HEK293 (cell line): Measurements from ENCODE around the gene CCDC9B.

Experiments used
- EGR2 ChIP-seq: fragments of 450-650 bp; formaldehyde crosslinking; IDR thresholded peaks from 2 replicates; pipeline ENCODE4 v1.5.1; 2016; ENCODE audit warnings: low read depth, missing biosample characterization, missing genetic modification characterization
- HOXA7 ChIP-seq: sonication (generic); formaldehyde crosslinking; IDR thresholded peaks from 2 replicates; pipeline ENCODE4 v1.8.1; 2022; ENCODE audit warnings: missing genetic modification reagents, borderline replicate concordance
- KLF10 ChIP-seq: fragments of 450-650 bp; IDR thresholded peaks from 2 replicates; pipeline ENCODE4 v1.5.1; 2018; ENCODE audit warnings: missing biosample characterization, mild to moderate bottlenecking, missing genetic modification characterization
- OSR2 ChIP-seq: fragments of 450-650 bp; formaldehyde crosslinking; IDR thresholded peaks from 2 replicates; pipeline ENCODE4 v1.5.1; 2016; ENCODE audit warnings: missing biosample characterization, missing genetic modification characterization
- TCF7L2 ChIP-seq: IDR thresholded peaks from 2 replicates; pipeline ENCODE4 v1.6.1; 2011; ENCODE audit warnings: low read depth, mild to moderate bottlenecking, inconsistent platforms, low read length, moderate library complexity, borderline replicate concordance
- ZFP69B ChIP-seq: fragments of 450-650 bp; formaldehyde crosslinking; IDR thresholded peaks from 2 replicates; pipeline ENCODE4 v1.5.1; 2016; ENCODE audit warnings: missing biosample characterization, missing genetic modification characterization
- ZNF202 ChIP-seq: fragments of 450-650 bp; formaldehyde crosslinking; IDR thresholded peaks from 2 replicates; pipeline ENCODE4 v1.5.1; 2016; ENCODE audit warnings: missing biosample characterization, missing genetic modification characterization, borderline replicate concordance
- ZNF23 ChIP-seq: fragments of 450-650 bp; formaldehyde crosslinking; IDR thresholded peaks from 2 replicates; pipeline ENCODE4 v1.5.1; 2016; ENCODE audit warnings: missing biosample characterization, missing genetic modification characterization, borderline replicate concordance
- ZNF292 ChIP-seq: fragments of 450-650 bp; formaldehyde crosslinking; IDR thresholded peaks from 2 replicates; pipeline ENCODE4 v1.5.1; 2016; ENCODE audit warnings: low read depth, missing biosample characterization, missing genetic modification characterization, borderline replicate concordance
- ZNF521 ChIP-seq: fragments of 450-650 bp; formaldehyde crosslinking; IDR thresholded peaks from 2 replicates; pipeline ENCODE4 v1.5.1; 2017; ENCODE audit warnings: missing biosample characterization, mild to moderate bottlenecking, missing genetic modification characterization
- ZNF660 ChIP-seq: fragments of 450-650 bp; IDR thresholded peaks from 2 replicates; pipeline ENCODE4 v1.5.1; 2018; ENCODE audit warnings: missing biosample characterization, mild to moderate bottlenecking, missing genetic modification characterization
- ZNF664 ChIP-seq: fragments of 450-650 bp; formaldehyde crosslinking; IDR thresholded peaks from 2 replicates; pipeline ENCODE4 v1.5.1; 2016; ENCODE audit warnings: missing biosample characterization, missing genetic modification characterization
- ZNF768 ChIP-seq: fragments of 450-650 bp; formaldehyde crosslinking; IDR thresholded peaks from 2 replicates; pipeline ENCODE4 v1.5.1; 2018; ENCODE audit warnings: missing biosample characterization, mild to moderate bottlenecking, missing genetic modification characterization
- ZNF777 ChIP-seq: fragments of 450-650 bp; formaldehyde crosslinking; IDR thresholded peaks from 2 replicates; pipeline ENCODE4 v1.5.1; 2017; ENCODE audit warnings: missing biosample characterization, missing genetic modification characterization, borderline replicate concordance
- TF ChIP-seq, protein P1 (sequence below): fragments of 450-650 bp; formaldehyde crosslinking; IDR thresholded peaks from 2 replicates; pipeline ENCODE4 v1.5.1; 2016; ENCODE audit warnings: missing biosample characterization, missing genetic modification characterization, borderline replicate concordance
- TF ChIP-seq, protein P2 (sequence below): fragments of 450-650 bp; formaldehyde crosslinking; IDR thresholded peaks from 2 replicates; pipeline ENCODE4 v1.5.1; 2016; ENCODE audit warnings: missing biosample characterization, missing genetic modification characterization
- TF ChIP-seq, protein P3 (sequence below): fragments of 450-650 bp; formaldehyde crosslinking; IDR thresholded peaks from 2 replicates; pipeline ENCODE4 v1.5.1; 2016; ENCODE audit warnings: missing biosample characterization, missing genetic modification characterization, low read depth
- TF ChIP-seq, protein P4 (sequence below): fragments of 450-650 bp; formaldehyde crosslinking; IDR thresholded peaks from 2 replicates; pipeline ENCODE4 v1.5.1; 2016; ENCODE audit warnings: missing biosample characterization, missing genetic modification characterization
- TF ChIP-seq, protein P5 (sequence below): fragments of 450-650 bp; formaldehyde crosslinking; IDR thresholded peaks from 2 replicates; pipeline ENCODE4; 2016; ENCODE audit warnings: missing biosample characterization, missing genetic modification characterization
- TF ChIP-seq, protein P6 (sequence below): fragments of 450-650 bp; formaldehyde crosslinking; IDR thresholded peaks from 2 replicates; pipeline ENCODE4 v1.5.0; 2017; ENCODE audit warnings: missing biosample characterization, missing genetic modification characterization, borderline replicate concordance
- TF ChIP-seq, protein P7 (sequence below): fragments of 450-650 bp; formaldehyde crosslinking; IDR thresholded peaks from 2 replicates; pipeline ENCODE4 v1.5.1; 2017; ENCODE audit warnings: missing biosample characterization, missing genetic modification characterization

CCDC9B gene

DNA sequence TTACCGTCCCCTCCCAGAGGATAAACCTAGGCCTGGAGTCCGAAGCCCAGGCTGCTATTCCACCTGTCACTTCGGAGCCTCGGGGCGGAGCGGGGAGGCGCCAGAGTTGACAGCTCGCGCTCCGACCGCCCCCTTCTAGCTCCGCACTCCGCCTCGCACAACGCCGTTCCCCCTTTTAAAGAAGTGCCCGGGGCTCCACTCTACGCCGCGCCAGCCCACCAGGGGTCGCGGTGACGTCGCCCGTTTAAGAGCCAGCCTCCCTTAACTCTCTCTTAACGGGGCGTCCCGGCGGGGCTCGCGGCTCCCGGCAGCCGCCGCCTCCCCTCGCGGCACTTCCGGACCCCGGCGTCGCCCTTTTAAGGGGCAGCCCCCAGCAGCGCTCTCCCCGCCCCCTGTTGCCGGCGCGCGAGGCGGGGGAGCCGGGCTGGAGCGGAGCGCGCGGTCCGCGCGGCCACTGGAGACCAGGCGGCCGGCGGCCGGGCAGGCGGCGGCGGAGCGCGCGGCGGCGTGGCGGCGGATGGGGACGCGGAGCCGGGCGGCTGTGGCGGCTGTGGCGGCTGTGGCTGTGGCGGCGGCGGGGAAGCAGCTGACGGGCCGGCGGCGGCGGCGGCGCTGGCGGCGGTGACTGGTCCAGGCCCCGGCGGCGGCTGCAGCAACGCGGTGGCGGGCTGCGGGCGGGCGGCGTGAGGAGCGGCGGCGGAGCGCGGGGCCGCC, 17.3 kb downstream of the CCDC9B start, which contains the start of gene INAFM2 (continued):
- TF ChIP-seq, protein P1, sequence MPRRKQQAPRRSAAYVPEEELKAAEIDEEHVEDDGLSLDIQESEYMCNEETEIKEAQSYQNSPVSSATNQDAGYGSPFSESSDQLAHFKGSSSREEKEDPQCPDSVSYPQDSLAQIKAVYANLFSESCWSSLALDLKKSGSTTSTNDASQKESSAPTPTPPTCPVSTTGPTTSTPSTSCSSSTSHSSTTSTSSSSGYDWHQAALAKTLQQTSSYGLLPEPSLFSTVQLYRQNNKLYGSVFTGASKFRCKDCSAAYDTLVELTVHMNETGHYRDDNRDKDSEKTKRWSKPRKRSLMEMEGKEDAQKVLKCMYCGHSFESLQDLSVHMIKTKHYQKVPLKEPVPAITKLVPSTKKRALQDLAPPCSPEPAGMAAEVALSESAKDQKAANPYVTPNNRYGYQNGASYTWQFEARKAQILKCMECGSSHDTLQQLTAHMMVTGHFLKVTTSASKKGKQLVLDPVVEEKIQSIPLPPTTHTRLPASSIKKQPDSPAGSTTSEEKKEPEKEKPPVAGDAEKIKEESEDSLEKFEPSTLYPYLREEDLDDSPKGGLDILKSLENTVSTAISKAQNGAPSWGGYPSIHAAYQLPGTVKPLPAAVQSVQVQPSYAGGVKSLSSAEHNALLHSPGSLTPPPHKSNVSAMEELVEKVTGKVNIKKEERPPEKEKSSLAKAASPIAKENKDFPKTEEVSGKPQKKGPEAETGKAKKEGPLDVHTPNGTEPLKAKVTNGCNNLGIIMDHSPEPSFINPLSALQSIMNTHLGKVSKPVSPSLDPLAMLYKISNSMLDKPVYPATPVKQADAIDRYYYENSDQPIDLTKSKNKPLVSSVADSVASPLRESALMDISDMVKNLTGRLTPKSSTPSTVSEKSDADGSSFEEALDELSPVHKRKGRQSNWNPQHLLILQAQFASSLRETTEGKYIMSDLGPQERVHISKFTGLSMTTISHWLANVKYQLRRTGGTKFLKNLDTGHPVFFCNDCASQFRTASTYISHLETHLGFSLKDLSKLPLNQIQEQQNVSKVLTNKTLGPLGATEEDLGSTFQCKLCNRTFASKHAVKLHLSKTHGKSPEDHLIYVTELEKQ, result no peak
- TF ChIP-seq, protein P2, sequence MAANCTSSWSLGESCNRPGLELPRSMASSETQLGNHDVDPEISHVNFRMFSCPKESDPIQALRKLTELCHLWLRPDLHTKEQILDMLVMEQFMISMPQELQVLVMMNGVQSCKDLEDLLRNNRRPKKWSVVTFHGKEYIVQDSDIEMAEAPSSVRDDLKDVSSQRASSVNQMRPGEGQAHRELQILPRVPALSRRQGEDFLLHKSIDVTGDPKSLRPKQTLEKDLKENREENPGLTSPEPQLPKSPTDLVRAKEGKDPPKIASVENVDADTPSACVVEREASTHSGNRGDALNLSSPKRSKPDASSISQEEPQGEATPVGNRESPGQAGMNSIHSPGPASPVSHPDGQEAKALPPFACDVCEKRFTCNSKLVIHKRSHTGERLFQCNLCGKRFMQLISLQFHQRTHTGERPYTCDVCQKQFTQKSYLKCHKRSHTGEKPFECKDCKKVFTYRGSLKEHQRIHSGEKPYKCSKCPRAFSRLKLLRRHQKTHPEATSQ (tag by site-specific recombination), result no peak
- TF ChIP-seq, protein P3, sequence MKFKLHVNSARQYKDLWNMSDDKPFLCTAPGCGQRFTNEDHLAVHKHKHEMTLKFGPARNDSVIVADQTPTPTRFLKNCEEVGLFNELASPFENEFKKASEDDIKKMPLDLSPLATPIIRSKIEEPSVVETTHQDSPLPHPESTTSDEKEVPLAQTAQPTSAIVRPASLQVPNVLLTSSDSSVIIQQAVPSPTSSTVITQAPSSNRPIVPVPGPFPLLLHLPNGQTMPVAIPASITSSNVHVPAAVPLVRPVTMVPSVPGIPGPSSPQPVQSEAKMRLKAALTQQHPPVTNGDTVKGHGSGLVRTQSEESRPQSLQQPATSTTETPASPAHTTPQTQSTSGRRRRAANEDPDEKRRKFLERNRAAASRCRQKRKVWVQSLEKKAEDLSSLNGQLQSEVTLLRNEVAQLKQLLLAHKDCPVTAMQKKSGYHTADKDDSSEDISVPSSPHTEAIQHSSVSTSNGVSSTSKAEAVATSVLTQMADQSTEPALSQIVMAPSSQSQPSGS (tag by site-specific recombination), result 0 out of 2 replicates have a peak, but pooled peaks have one; percentile 37
- no peak for TF ChIP-seq ZNF664 (tag by site-specific recombination)
- TF ChIP-seq ZNF768 (tag by site-specific recombination), result no peak
- TF ChIP-seq HOXA7 (CRISPR knock-in tag), result no peak
- TF ChIP-seq OSR2 (tag by site-specific recombination), result 0 out of 2 replicates have a peak, but pooled peaks have one; percentile 10
- TF ChIP-seq ZNF777 (tag by site-specific recombination), result no peak
- no peak for TF ChIP-seq ZNF521
- TF ChIP-seq, protein P4, sequence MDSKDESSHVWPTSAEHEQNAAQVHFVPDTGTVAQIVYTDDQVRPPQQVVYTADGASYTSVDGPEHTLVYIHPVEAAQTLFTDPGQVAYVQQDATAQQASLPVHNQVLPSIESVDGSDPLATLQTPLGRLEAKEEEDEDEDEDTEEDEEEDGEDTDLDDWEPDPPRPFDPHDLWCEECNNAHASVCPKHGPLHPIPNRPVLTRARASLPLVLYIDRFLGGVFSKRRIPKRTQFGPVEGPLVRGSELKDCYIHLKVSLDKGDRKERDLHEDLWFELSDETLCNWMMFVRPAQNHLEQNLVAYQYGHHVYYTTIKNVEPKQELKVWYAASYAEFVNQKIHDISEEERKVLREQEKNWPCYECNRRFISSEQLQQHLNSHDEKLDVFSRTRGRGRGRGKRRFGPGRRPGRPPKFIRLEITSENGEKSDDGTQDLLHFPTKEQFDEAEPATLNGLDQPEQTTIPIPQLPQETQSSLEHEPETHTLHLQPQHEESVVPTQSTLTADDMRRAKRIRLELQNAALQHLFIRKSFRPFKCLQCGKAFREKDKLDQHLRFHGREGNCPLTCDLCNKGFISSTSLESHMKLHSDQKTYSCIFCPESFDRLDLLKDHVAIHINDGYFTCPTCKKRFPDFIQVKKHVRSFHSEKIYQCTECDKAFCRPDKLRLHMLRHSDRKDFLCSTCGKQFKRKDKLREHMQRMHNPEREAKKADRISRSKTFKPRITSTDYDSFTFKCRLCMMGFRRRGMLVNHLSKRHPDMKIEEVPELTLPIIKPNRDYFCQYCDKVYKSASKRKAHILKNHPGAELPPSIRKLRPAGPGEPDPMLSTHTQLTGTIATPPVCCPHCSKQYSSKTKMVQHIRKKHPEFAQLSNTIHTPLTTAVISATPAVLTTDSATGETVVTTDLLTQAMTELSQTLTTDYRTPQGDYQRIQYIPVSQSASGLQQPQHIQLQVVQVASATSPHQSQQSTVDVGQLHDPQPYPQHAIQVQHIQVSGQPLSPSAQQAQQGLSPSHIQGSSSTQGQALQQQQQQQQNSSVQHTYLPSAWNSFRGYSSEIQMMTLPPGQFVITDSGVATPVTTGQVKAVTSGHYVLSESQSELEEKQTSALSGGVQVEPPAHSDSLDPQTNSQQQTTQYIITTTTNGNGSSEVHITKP (tag by site-specific recombination), result peak; percentile 70; the same call in 1 of the 2 replicates
- TF ChIP-seq ZFP69B (tag by site-specific recombination), result peak; percentile 100
- peak; percentile 52; the same call in 1 of the 2 replicates for TF ChIP-seq ZNF660 (tag by site-specific recombination)
- no peak for TF ChIP-seq TCF7L2
- TF ChIP-seq KLF10 (tag by site-specific recombination), result peak; percentile 55; the same call in 1 of the 2 replicates
- TF ChIP-seq, protein P5, sequence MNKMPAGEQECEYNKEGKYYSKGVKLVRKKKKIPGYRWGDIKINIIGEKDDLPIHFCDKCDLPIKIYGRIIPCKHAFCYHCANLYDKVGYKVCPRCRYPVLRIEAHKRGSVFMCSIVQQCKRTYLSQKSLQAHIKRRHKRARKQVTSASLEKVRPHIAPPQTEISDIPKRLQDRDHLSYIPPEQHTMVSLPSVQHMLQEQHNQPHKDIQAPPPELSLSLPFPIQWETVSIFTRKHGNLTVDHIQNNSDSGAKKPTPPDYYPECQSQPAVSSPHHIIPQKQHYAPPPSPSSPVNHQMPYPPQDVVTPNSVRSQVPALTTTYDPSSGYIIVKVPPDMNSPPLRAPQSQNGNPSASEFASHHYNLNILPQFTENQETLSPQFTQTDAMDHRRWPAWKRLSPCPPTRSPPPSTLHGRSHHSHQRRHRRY (tag by site-specific recombination), result no peak
- TF ChIP-seq, protein P6, sequence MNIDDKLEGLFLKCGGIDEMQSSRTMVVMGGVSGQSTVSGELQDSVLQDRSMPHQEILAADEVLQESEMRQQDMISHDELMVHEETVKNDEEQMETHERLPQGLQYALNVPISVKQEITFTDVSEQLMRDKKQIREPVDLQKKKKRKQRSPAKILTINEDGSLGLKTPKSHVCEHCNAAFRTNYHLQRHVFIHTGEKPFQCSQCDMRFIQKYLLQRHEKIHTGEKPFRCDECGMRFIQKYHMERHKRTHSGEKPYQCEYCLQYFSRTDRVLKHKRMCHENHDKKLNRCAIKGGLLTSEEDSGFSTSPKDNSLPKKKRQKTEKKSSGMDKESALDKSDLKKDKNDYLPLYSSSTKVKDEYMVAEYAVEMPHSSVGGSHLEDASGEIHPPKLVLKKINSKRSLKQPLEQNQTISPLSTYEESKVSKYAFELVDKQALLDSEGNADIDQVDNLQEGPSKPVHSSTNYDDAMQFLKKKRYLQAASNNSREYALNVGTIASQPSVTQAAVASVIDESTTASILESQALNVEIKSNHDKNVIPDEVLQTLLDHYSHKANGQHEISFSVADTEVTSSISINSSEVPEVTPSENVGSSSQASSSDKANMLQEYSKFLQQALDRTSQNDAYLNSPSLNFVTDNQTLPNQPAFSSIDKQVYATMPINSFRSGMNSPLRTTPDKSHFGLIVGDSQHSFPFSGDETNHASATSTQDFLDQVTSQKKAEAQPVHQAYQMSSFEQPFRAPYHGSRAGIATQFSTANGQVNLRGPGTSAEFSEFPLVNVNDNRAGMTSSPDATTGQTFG (tag by site-specific recombination), result no peak
- no peak for TF ChIP-seq ZNF23
- 0 out of 2 replicates have a peak, but pooled peaks have one; percentile 14 for TF ChIP-seq EGR2 (tag by site-specific recombination)
- TF ChIP-seq ZNF202, result no peak
- TF ChIP-seq, protein P7, sequence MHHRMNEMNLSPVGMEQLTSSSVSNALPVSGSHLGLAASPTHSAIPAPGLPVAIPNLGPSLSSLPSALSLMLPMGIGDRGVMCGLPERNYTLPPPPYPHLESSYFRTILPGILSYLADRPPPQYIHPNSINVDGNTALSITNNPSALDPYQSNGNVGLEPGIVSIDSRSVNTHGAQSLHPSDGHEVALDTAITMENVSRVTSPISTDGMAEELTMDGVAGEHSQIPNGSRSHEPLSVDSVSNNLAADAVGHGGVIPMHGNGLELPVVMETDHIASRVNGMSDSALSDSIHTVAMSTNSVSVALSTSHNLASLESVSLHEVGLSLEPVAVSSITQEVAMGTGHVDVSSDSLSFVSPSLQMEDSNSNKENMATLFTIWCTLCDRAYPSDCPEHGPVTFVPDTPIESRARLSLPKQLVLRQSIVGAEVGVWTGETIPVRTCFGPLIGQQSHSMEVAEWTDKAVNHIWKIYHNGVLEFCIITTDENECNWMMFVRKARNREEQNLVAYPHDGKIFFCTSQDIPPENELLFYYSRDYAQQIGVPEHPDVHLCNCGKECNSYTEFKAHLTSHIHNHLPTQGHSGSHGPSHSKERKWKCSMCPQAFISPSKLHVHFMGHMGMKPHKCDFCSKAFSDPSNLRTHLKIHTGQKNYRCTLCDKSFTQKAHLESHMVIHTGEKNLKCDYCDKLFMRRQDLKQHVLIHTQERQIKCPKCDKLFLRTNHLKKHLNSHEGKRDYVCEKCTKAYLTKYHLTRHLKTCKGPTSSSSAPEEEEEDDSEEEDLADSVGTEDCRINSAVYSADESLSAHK (tag by site-specific recombination), result 0 out of 2 replicates have a peak, but pooled peaks have one; percentile 32
- TF ChIP-seq ZNF292 (tag by site-specific recombination), result no peak
